ENCODE data around the gene PCDHAC2. TPM values are rescaled to one million over a fixed set of nuclear protein-coding genes. Genes with fewer than 3 reads are reported as not detected.

PCDHAC2 gene
- polyA plus RNA-seq, 1 of the 3 experiments (the other 2 are of a cell fraction): 0.39 TPM

GRCh38 chr5:141007791-141008190, 41.5 kb downstream of the PCDHAC2 start:
- no peaks in the 10 kb centered on the region for H3K79me2 ChIP-seq (ENCODE audit: insufficient read depth)
- ChIA-PET CTCF (interaction anchor here (0.7 to 3.0 kb wide), 5 partner anchors 15 to 226 kb away, joined by 3 to 10 read pairs (median 4); partner anchors contain the start of gene PCDHAC1), POLR2A (no interaction called here)
- no peaks in the 10 kb centered on the region for H3K27me3 ChIP-seq (ENCODE audit: insufficient read depth)
- H3K9me3 ChIP-seq: no peaks in the 10 kb centered on the region
- no peak for DNase-seq
- no peaks in the 10 kb centered on the region for H3K9me2 ChIP-seq
- H3K4me2 ChIP-seq: no peak overlapping the region
- no peaks in the 10 kb centered on the region for H3F3A ChIP-seq (replicated peaks; ENCODE audit: insufficient read depth)
- no peaks in the 10 kb centered on the region for H4K20me1 ChIP-seq (ENCODE audit: insufficient read depth)
- H3K4me3 ChIP-seq (ENCODE audit: low read depth in 2 of 2, low read length in 1 of 2): no peak overlapping the region
- TF ChIP-seq SIN3A (IDR thresholded peaks at IDR 0.05; ENCODE audit: borderline replicate concordance, low read depth, low read length) (no peak), TEAD4 (IDR thresholded peaks at IDR 0.05; ENCODE audit: borderline replicate concordance, insufficient read depth) (no peak), CTCF (IDR thresholded peaks at IDR 0.05) (no peak), USF2 (IDR thresholded peaks at IDR 0.05; ENCODE audit: borderline replicate concordance, low read depth, low read length) (no peak), NFIC (IDR thresholded peaks at IDR 0.05; ENCODE audit: borderline replicate concordance) (no peak), EZH2phosphoT487 (IDR thresholded peaks at IDR 0.05; ENCODE audit: borderline replicate concordance, low read depth) (no peak), FOSL2 (IDR thresholded peaks at IDR 0.05; ENCODE audit: borderline replicate concordance, low read depth) (no peak)
- H3K9ac ChIP-seq: no peak overlapping the region
- H2AFZ ChIP-seq (ENCODE audit: low read depth): no peak overlapping the region
- peaks cover 0 to 5% of the 10 kb centered on the region in 2 experiments for H3K36me3 ChIP-seq (replicated peaks in 1 of 2; ENCODE audit: control insufficient read depth in 1 of 2, insufficient read depth in 2 of 2, low read length in 1 of 2)
- no peak overlapping the region for H3K27ac ChIP-seq (ENCODE audit: low read depth in 2 of 2, low read length in 1 of 2)
- H3K4me1 ChIP-seq (ENCODE audit: control insufficient read depth in 1 of 2, insufficient read depth in 2 of 2, low read depth in 1 of 2, low read length in 1 of 2): peaks cover 17 to 19% of the 10 kb centered on the region in 2 experiments; a peak in 3 of 4 replicates

GRCh38 chr5:141010047-141010793, 43.9 kb downstream of the PCDHAC2 start:
- 67% methylated on average over 12 of the region's 12 CpGs for WGBS (ENCODE audit: low lambda C conversion rate)
- no peaks in the 10 kb centered on the region for H4K20me1 ChIP-seq (ENCODE audit: insufficient read depth)
- no peak overlapping the region for H3K4me2 ChIP-seq
- TF ChIP-seq USF2 (IDR thresholded peaks at IDR 0.05; ENCODE audit: borderline replicate concordance, low read depth, low read length) (no peak), EZH2phosphoT487 (IDR thresholded peaks at IDR 0.05; ENCODE audit: borderline replicate concordance, low read depth) (no peak), TCF12 (IDR thresholded peaks at IDR 0.05) (no peak), MEF2A (IDR thresholded peaks at IDR 0.05; ENCODE audit: borderline replicate concordance, low read depth) (no peak), TAF1 (IDR thresholded peaks at IDR 0.05; ENCODE audit: borderline replicate concordance, low read depth, low read length) (no peak), RAD21 (IDR thresholded peaks at IDR 0.05; ENCODE audit: low read length) (no peak), ELF1 (IDR thresholded peaks at IDR 0.05) (no peak), NRF1 (IDR thresholded peaks at IDR 0.05; ENCODE audit: low read depth, low read length) (no peak), CTCF (IDR thresholded peaks at IDR 0.05) (no peak)
- no peaks in the 10 kb centered on the region for H3K27me3 ChIP-seq (ENCODE audit: insufficient read depth)
- peaks cover 0 to 5% of the 10 kb centered on the region in 2 experiments for H3K36me3 ChIP-seq (replicated peaks in 1 of 2; ENCODE audit: control insufficient read depth in 1 of 2, insufficient read depth in 2 of 2, low read length in 1 of 2)
- no peak overlapping the region for H3K9ac ChIP-seq
- CTCF ChIA-PET: interaction anchor here (0.9 to 2.0 kb wide), 2 partner anchors 18 to 30 kb away, joined by 3 to 6 read pairs; no protein-coding TSS in a partner anchor
- no peak overlapping the region for H3K4me3 ChIP-seq (ENCODE audit: low read depth in 2 of 2, low read length in 1 of 2)
- no peak overlapping the region for H2AFZ ChIP-seq (ENCODE audit: low read depth)
- no peaks in the 10 kb centered on the region for H3K9me2 ChIP-seq
- H3K4me1 ChIP-seq (ENCODE audit: control insufficient read depth in 1 of 2, insufficient read depth in 2 of 2, low read depth in 1 of 2, low read length in 1 of 2): no peaks in the 10 kb centered on the region; a peak in 2 of 4 replicates
- no peak for DNase-seq
- no peaks in the 10 kb centered on the region for H3K9me3 ChIP-seq
- H3F3A ChIP-seq (replicated peaks; ENCODE audit: insufficient read depth): no peaks in the 10 kb centered on the region
- H3K79me2 ChIP-seq (ENCODE audit: insufficient read depth): no peaks in the 10 kb centered on the region
- no peak overlapping the region for H3K27ac ChIP-seq (ENCODE audit: low read depth in 2 of 2, low read length in 1 of 2)
- POLR2A ChIA-PET: no interaction called here
